Measurements from ENCODE around the gene TNPO2.

The TNPO2 gene

GRCh38 chr19:12757544-12758274 is 34.0 kb upstream of the TNPO2 start:
- Histone ChIP-seq H3K9ac (ENCODE audit: low read length in 2 of 2) (peak overlapping the region; percentile 29 to 45), H3K4me3 (ENCODE audit: low read length in 2 of 2) (peak overlapping the region in 1 of 2 donors; percentile 66), H3K9me3 (ENCODE audit: control insufficient read depth in 2 of 2, low read length in 2 of 2) (no peaks in the 10 kb centered on the region), H3K27ac (ENCODE audit: low read length) (peak overlapping the region; percentile 41), H3K27me3 (ENCODE audit: control insufficient read depth in 1 of 2, insufficient read depth in 2 of 2, low read length in 2 of 2) (no peaks in the 10 kb centered on the region), H3K36me3 (ENCODE audit: control insufficient read depth in 2 of 2, insufficient read depth in 2 of 2, low read length in 2 of 2) (no peaks in the 10 kb centered on the region), H3K4me1 (ENCODE audit: control insufficient read depth, insufficient read depth, low read length) (peaks cover 9% of the 10 kb centered on the region)

DNA sequence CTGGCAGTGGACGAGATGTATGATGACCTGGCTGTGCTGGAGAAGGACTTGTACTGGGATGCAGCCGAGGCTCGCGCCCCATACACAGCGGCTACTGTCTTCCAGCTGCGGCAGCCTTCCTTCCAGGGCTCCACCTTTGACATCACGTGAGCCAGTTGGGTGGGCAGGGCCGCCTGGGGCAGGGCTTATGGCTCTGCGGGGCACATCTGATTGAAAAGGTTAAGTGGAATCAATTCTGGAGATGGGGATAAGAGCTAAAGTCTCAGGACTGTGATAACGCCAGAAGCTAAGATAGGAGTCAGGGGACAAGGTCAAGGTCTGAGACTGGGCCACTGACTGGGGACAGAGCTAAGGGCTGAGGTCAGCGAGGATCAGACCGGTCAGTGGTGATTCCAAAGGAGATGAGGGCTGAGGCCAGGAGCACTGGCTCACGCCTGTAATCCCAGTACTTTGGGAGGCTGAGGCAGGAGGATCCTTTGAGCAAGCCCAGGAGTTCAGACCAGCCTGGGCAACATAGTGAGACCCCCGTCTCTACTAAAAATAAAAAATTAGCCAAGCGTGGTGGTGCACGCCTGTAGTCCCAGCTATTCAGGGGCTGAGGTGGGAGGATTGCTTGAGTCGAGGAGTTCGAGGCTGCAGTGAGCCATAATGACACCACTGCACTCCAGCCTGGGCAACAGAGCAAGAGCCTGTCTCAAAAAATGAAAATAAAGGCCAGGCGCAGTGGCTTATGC is 32.6 kb upstream of the TNPO2 start:
- Histone ChIP-seq H3K4me1 (ENCODE audit: control insufficient read depth, insufficient read depth, low read length) (peaks cover 9% of the 10 kb centered on the region), H3K9me3 (ENCODE audit: control insufficient read depth in 2 of 2, low read length in 2 of 2) (no peaks in the 10 kb centered on the region), H3K4me3 (ENCODE audit: low read length in 2 of 2) (no peak overlapping the region), H3K27ac (ENCODE audit: low read length) (no peak overlapping the region), H3K36me3 (ENCODE audit: control insufficient read depth in 2 of 2, insufficient read depth in 2 of 2, low read length in 2 of 2) (no peaks in the 10 kb centered on the region), H3K9ac (ENCODE audit: low read length in 2 of 2) (no peak overlapping the region), H3K27me3 (ENCODE audit: control insufficient read depth in 1 of 2, insufficient read depth in 2 of 2, low read length in 2 of 2) (peaks cover 3% of the 10 kb centered on the region in 2 donors)

- no peaks in the 10 kb centered on the region for H3K9me3 ChIP-seq (ENCODE audit: control insufficient read depth in 2 of 2, low read length in 2 of 2)
- no peak overlapping the region for H3K9ac ChIP-seq (ENCODE audit: low read length in 2 of 2)
- peaks cover 9% of the 10 kb centered on the region for H3K4me1 ChIP-seq (ENCODE audit: control insufficient read depth, insufficient read depth, low read length)
- no peaks in the 10 kb centered on the region for H3K36me3 ChIP-seq (ENCODE audit: control insufficient read depth in 2 of 2, insufficient read depth in 2 of 2, low read length in 2 of 2)
- no peak overlapping the region for H3K27ac ChIP-seq (ENCODE audit: low read length)
- peaks cover 7 to 8% of the 10 kb centered on the region in 2 donors for H3K27me3 ChIP-seq (ENCODE audit: control insufficient read depth in 1 of 2, insufficient read depth in 2 of 2, low read length in 2 of 2)
- H3K4me3 ChIP-seq (ENCODE audit: low read length in 2 of 2), result no peak overlapping the region
Measured at GRCh38 chr19:12754465-12755196, 30.9 kb upstream of the TNPO2 start.

- Histone ChIP-seq H3K4me1 (ENCODE audit: control insufficient read depth, insufficient read depth, low read length) (peaks cover under 1% of the 10 kb centered on the region), H3K9me3 (ENCODE audit: control insufficient read depth in 2 of 2, low read length in 2 of 2) (peaks cover 0 to 7% of the 10 kb centered on the region in 2 donors), H3K27ac (ENCODE audit: low read length) (no peak overlapping the region), H3K36me3 (ENCODE audit: control insufficient read depth in 2 of 2, insufficient read depth in 2 of 2, low read length in 2 of 2) (peaks cover 7 to 8% of the 10 kb centered on the region in 2 donors), H3K27me3 (ENCODE audit: control insufficient read depth in 1 of 2, insufficient read depth in 2 of 2, low read length in 2 of 2) (peaks cover 7 to 13% of the 10 kb centered on the region in 2 donors), H3K4me3 (ENCODE audit: low read length in 2 of 2) (no peak overlapping the region), H3K9ac (ENCODE audit: low read length in 2 of 2) (no peak overlapping the region)
Measured at GRCh38 chr19:12752056-12752781, 28.5 kb upstream of the TNPO2 start.

GRCh38 chr19:12751635-12752034 is 27.9 kb upstream of the TNPO2 start, which contains the start of gene BEST2:
Gene BEST2, plus strand, starts transcription at chr19:12751791. Its CDS starts 802 bp downstream, at chr19:12752593.
- H3K9ac ChIP-seq (ENCODE audit: low read length in 2 of 2), result no peak within 1 kb of the TSS
- peaks cover 0 to 8% of the 10 kb centered on the region in 2 donors for H3K9me3 ChIP-seq (ENCODE audit: control insufficient read depth in 2 of 2, low read length in 2 of 2)
- no peak within 1 kb of the TSS for H3K4me3 ChIP-seq (ENCODE audit: low read length in 2 of 2)
- peaks cover 10 to 11% of the 10 kb centered on the region in 2 donors for H3K36me3 ChIP-seq (ENCODE audit: control insufficient read depth in 2 of 2, insufficient read depth in 2 of 2, low read length in 2 of 2)
- no peaks in the 10 kb centered on the region for H3K4me1 ChIP-seq (ENCODE audit: control insufficient read depth, insufficient read depth, low read length)
- peaks cover 7 to 13% of the 10 kb centered on the region in 2 donors for H3K27me3 ChIP-seq (ENCODE audit: control insufficient read depth in 1 of 2, insufficient read depth in 2 of 2, low read length in 2 of 2)
- H3K27ac ChIP-seq (ENCODE audit: low read length), result no peak within 1 kb of the TSS

DNA sequence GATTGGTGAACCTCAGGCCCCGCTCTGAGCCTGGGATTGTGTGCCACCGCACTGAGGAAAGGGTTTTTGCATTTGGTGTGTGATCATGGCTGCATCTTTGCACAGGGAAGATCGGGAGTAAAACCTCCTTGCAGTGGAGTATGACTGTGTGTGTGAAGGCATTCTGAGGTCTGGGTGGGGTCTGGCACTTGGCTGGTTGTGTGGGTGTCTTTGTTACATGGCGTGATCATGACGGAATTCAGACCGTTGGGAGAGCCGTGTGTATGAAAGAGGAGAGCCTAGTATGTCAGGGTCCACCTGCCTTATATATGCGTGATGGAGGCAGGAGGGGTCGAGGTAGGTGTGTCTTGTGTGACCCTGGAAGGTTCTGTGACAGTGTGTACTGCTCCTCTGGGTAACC is 27.1 kb upstream of the TNPO2 start:
- Histone ChIP-seq H3K36me3 (ENCODE audit: control insufficient read depth in 2 of 2, insufficient read depth in 2 of 2, low read length in 2 of 2) (peaks cover 12 to 13% of the 10 kb centered on the region in 2 donors), H3K4me1 (ENCODE audit: control insufficient read depth, insufficient read depth, low read length) (no peaks in the 10 kb centered on the region), H3K9ac (ENCODE audit: low read length in 2 of 2) (no peak overlapping the region), H3K27ac (ENCODE audit: low read length) (no peak overlapping the region), H3K9me3 (ENCODE audit: control insufficient read depth in 2 of 2, low read length in 2 of 2) (peaks cover 0 to 8% of the 10 kb centered on the region in 2 donors), H3K27me3 (ENCODE audit: control insufficient read depth in 1 of 2, insufficient read depth in 2 of 2, low read length in 2 of 2) (peaks cover 7 to 13% of the 10 kb centered on the region in 2 donors), H3K4me3 (ENCODE audit: low read length in 2 of 2) (no peak overlapping the region)

GRCh38 chr19:12749938-12750521 is 26.3 kb upstream of the TNPO2 start:
- H3K36me3 ChIP-seq (ENCODE audit: control insufficient read depth in 2 of 2, insufficient read depth in 2 of 2, low read length in 2 of 2), result peaks cover 16 to 17% of the 10 kb centered on the region in 2 donors
- no peak overlapping the region for H3K4me3 ChIP-seq (ENCODE audit: low read length in 2 of 2)
- peaks cover 0 to 8% of the 10 kb centered on the region in 2 donors for H3K9me3 ChIP-seq (ENCODE audit: control insufficient read depth in 2 of 2, low read length in 2 of 2)
- H3K27ac ChIP-seq (ENCODE audit: low read length), result no peak overlapping the region
- H3K27me3 ChIP-seq (ENCODE audit: control insufficient read depth in 1 of 2, insufficient read depth in 2 of 2, low read length in 2 of 2), result peaks cover 7 to 13% of the 10 kb centered on the region in 2 donors
- H3K4me1 ChIP-seq (ENCODE audit: control insufficient read depth, insufficient read depth, low read length), result no peaks in the 10 kb centered on the region
- no peak overlapping the region for H3K9ac ChIP-seq (ENCODE audit: low read length in 2 of 2)

DNA sequence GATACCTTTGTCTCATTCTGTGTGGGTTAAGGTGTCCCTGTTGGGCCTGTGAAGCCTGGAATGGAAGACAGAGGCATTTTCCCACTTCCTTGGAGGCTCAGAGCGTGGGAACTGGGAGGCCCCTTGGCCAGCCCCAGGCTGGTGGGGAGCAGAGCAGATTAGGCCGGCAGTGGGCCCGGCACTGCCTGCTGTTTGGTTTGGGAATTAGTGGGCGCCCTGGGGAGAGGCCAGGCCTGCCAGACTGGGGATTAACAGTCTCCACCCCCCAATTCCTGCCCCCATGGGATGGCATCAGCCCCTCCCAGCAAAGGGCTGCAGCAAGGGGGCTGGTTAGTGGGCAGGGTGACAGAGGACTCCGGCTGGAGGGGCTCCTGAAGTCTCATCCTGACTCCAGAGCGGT is 24.8 kb upstream of the TNPO2 start:
- Histone ChIP-seq H3K9ac (ENCODE audit: low read length in 2 of 2) (no peak overlapping the region), H3K4me3 (ENCODE audit: low read length in 2 of 2) (no peak overlapping the region), H3K4me1 (ENCODE audit: control insufficient read depth, insufficient read depth, low read length) (no peaks in the 10 kb centered on the region), H3K9me3 (ENCODE audit: control insufficient read depth in 2 of 2, low read length in 2 of 2) (peaks cover 0 to 8% of the 10 kb centered on the region in 2 donors), H3K36me3 (ENCODE audit: control insufficient read depth in 2 of 2, insufficient read depth in 2 of 2, low read length in 2 of 2) (peaks cover 21 to 23% of the 10 kb centered on the region in 2 donors), H3K27ac (ENCODE audit: low read length) (no peak overlapping the region), H3K27me3 (ENCODE audit: control insufficient read depth in 1 of 2, insufficient read depth in 2 of 2, low read length in 2 of 2) (peaks cover 7 to 13% of the 10 kb centered on the region in 2 donors)

- Histone ChIP-seq H3K9ac (ENCODE audit: low read length in 2 of 2) (no peak overlapping the region), H3K9me3 (ENCODE audit: control insufficient read depth in 2 of 2, low read length in 2 of 2) (peaks cover 0 to 8% of the 10 kb centered on the region in 2 donors), H3K4me3 (ENCODE audit: low read length in 2 of 2) (no peak overlapping the region), H3K27ac (ENCODE audit: low read length) (no peak overlapping the region), H3K27me3 (ENCODE audit: control insufficient read depth in 1 of 2, insufficient read depth in 2 of 2, low read length in 2 of 2) (peaks cover 0 to 6% of the 10 kb centered on the region in 2 donors), H3K4me1 (ENCODE audit: control insufficient read depth, insufficient read depth, low read length) (no peaks in the 10 kb centered on the region), H3K36me3 (ENCODE audit: control insufficient read depth in 2 of 2, insufficient read depth in 2 of 2, low read length in 2 of 2) (peaks cover 23 to 25% of the 10 kb centered on the region in 2 donors)
Measured at GRCh38 chr19:12745166-12745897, 21.6 kb upstream of the TNPO2 start.
